Measurements from ENCODE around the gene HLCS.

Gene HLCS

DNA sequence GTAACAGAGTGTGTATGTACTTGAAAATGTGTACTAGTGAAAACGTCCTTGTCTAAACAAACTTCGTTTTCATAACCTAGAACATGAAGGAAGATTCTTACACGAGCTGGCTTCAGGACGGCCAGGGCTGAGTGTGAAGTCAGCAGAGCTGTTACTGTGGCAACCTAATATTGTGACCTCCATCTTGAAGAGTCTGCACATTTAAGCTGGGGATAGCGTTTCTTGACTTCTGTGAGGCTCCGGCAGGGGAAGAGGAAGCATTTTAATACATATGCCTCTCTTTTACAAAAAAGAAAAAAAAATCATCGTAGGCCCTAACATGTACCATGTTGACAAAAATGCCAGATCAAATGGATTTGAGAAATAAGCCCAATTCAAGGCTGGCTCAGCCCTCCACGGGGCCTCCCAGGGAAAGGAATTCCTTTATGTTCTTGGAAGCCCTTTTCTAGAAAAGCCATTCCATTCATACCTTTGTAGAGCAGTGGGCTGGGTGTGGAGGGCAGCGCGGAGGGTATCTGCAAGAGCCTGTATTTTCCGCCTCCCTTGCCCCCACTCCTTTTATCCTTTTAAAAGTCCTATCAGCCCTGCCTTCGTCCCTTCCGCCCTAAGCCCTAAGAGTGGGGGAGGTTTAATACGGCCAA is 216.4 kb downstream of the HLCS start:
- Histone ChIP-seq H3K36me3 (ENCODE audit: insufficient read depth, low read length) (no peaks in the 10 kb centered on the region), H3K4me3 (ENCODE audit: low read length) (peak overlapping the region; percentile 26), H3K9me3 (ENCODE audit: insufficient read depth, low read depth, low read length) (no peaks in the 10 kb centered on the region), H3K27me3 (ENCODE audit: insufficient read depth, low read length) (peaks cover 33% of the 10 kb centered on the region), H3K9ac (ENCODE audit: low read depth, low read length) (peak overlapping the region; percentile 74), H3K4me1 (ENCODE audit: insufficient read depth, low read length) (peaks cover 55% of the 10 kb centered on the region), H3K27ac (ENCODE audit: low read depth, low read length) (peak overlapping the region; percentile 77)
- 14% methylated on average over 9 of the region's 14 CpGs for WGBS

DNA sequence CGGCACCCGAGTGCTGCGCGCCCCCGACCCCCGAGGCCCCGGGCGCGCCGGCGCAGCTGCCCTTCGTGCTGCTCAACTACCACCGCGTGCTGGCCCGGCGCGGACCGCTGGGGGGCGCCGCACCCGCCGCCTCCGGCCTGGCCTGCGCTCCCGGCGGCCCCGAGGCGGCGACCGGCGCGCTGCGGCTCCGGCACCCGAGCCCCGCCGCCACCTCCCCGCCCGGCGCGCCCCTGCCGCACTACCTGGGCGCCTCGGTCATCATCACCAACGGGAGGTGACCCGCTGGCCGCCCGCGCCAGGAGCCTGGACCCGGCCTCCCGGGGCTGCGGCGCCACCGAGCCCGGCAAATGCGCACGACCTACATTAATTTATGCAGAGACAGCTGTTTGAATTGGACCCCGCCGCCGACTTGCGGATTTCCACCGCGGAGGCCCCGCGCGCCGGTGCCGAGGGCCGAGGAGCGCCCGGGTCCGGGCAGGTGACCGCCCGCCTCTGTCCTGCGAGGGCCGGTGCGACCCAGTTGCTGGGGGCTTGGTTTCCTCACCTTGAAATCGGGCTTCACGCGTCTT is 218.6 kb downstream of the HLCS start:
- Histone ChIP-seq H3K9ac (ENCODE audit: low read depth, low read length) (peak overlapping the region; percentile 62), H3K27ac (ENCODE audit: low read depth, low read length) (no peak overlapping the region), H3K36me3 (ENCODE audit: insufficient read depth, low read length) (no peaks in the 10 kb centered on the region), H3K4me3 (ENCODE audit: low read length) (peak overlapping the region; percentile 53), H3K9me3 (ENCODE audit: insufficient read depth, low read depth, low read length) (no peaks in the 10 kb centered on the region), H3K27me3 (ENCODE audit: insufficient read depth, low read length) (peaks cover 33% of the 10 kb centered on the region), H3K4me1 (ENCODE audit: insufficient read depth, low read length) (peaks cover 51% of the 10 kb centered on the region)
- under 1% methylated on average over 80 of the region's 80 CpGs for WGBS

DNA sequence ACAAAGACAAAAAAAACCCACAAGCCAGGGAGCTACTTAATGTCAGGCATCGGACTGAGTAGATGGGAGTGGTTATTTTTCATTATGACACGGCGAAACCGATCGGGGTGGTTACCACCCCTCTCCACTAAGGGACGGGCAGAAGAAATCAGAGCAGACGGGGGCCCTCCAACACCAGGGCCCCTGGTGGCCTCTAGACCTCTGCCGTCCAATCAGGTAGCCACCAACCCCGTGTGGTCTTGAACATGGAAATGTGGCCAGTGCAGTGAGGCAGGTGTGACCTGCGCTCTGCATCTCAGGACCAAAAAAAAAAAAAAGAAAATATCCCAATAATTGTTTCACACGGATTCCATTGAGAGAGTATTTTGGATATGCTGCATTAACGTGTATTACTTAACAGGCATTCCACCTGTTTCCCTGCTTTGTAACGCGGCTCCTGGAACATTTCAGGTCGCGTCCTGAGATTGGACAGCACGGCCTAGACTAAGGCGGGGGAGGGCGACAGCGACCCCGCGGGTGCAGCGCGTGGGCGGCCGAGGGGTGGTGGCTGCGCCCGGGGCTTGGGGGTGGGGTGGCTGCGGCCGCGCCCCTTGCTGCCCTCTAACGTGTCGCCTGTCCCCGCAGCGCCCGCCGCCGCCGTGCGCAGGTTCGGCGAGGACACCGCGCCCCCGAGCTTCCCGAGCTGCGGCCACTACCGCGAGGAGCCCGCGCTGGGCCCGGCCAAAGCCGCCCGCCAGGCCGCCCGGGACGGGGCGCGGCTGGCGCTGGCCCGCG is 219.2 kb downstream of the HLCS start:
- H3K36me3 ChIP-seq (ENCODE audit: insufficient read depth, low read length), result no peaks in the 10 kb centered on the region
- H3K4me1 ChIP-seq (ENCODE audit: insufficient read depth, low read length), result peaks cover 45% of the 10 kb centered on the region
- peak overlapping the region; percentile 43 for H3K4me3 ChIP-seq (ENCODE audit: low read length)
- H3K9ac ChIP-seq (ENCODE audit: low read depth, low read length), result peak overlapping the region; percentile 49; the same call in 1 of the 2 replicates
- peaks cover 33% of the 10 kb centered on the region for H3K27me3 ChIP-seq (ENCODE audit: insufficient read depth, low read length)
- H3K9me3 ChIP-seq (ENCODE audit: insufficient read depth, low read depth, low read length), result no peaks in the 10 kb centered on the region
- 4% methylated on average over 58 of the region's 62 CpGs for WGBS
- H3K27ac ChIP-seq (ENCODE audit: low read depth, low read length), result no peak overlapping the region

DNA sequence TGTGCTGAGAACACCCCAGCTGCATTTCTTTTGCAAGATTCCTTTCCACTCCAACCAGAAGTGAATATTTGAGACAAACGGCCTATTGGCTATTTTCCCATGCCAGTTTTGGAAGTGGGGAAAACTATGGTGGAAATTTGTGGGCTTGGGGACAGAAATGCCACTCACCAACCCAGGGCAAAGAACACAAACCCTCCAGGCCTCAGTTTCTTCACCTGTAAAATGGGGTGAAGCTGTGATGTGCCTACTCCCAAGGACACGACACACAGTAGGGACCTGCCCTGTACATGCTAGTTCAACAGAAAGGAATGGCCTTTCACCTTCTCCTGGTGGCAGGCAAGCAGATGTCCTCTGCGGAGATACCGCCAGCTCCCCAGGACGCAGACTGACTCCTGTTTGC is 221.0 kb downstream of the HLCS start:
- Histone ChIP-seq H3K27me3 (ENCODE audit: insufficient read depth, low read length) (peaks cover 33% of the 10 kb centered on the region), H3K36me3 (ENCODE audit: insufficient read depth, low read length) (no peaks in the 10 kb centered on the region), H3K9me3 (ENCODE audit: insufficient read depth, low read depth, low read length) (no peaks in the 10 kb centered on the region), H3K4me3 (ENCODE audit: low read length) (no peak overlapping the region), H3K27ac (ENCODE audit: low read depth, low read length) (no peak overlapping the region), H3K9ac (ENCODE audit: low read depth, low read length) (no peak overlapping the region), H3K4me1 (ENCODE audit: insufficient read depth, low read length) (peaks cover 28% of the 10 kb centered on the region)
- 93% methylated on average over 5 of the region's 5 CpGs for WGBS

DNA sequence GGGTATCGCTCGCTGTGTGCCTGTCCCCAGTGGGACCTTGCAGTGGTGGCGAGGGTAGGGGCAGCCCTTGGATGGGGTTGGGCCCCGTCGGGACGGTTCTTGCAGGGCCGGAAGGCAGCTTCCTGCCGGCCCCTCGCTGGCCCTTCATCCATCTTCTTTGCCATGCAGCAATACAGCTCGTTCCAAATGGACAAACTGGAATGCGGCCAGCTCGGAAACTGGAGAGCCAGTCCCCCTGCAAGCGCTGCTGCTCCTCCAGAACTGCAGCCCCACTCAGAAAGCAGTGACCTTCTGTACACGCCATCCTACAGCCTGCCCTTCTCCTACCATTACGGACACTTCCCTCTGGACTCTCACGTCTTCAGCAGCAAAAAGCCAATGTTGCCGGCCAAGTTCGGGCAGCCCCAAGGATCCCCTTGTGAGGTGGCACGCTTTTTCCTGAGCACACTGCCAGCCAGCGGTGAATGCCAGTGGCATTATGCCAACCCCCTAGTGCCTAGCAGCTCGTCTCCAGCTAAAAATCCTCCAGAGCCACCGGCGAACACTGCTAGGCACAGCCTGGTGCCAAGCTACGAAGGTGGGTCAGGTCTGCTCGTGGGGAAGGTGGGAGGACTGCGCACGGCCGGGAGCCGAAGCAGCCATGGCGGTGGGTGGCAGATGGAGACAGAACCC is 221.8 kb downstream of the HLCS start:
- H3K27ac ChIP-seq (ENCODE audit: low read depth, low read length), result no peak overlapping the region
- WGBS, result 90% methylated on average over 30 of the region's 30 CpGs
- H3K9ac ChIP-seq (ENCODE audit: low read depth, low read length), result no peak overlapping the region
- H3K36me3 ChIP-seq (ENCODE audit: insufficient read depth, low read length), result no peaks in the 10 kb centered on the region
- H3K4me1 ChIP-seq (ENCODE audit: insufficient read depth, low read length), result peaks cover 22% of the 10 kb centered on the region
- no peak overlapping the region for H3K4me3 ChIP-seq (ENCODE audit: low read length)
- H3K27me3 ChIP-seq (ENCODE audit: insufficient read depth, low read length), result peaks cover 33% of the 10 kb centered on the region
- H3K9me3 ChIP-seq (ENCODE audit: insufficient read depth, low read depth, low read length), result no peaks in the 10 kb centered on the region

DNA sequence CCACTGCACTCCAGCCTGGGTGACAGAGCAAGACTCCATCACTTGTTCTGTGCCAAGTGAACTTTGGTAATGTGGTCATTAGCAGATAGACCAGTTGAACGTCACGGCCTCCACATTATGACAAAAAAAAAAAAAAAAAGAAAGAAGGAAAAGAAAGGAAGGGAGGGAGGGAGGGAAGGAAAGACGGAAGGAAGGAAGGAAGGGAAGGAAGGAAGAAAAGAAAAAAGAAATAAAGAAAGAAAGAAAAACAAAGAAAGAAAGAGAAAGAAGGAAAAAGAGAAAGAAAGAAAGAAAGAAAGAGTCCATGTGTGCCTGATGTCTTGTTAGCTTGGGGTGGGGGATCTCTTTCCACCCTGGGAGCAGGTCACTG is 222.3 kb downstream of the HLCS start:
- no peaks in the 10 kb centered on the region for H3K9me3 ChIP-seq (ENCODE audit: insufficient read depth, low read depth, low read length)
- WGBS, result 84% methylated on average over 1 of the region's 3 CpGs
- no peak overlapping the region for H3K4me3 ChIP-seq (ENCODE audit: low read length)
- H3K27me3 ChIP-seq (ENCODE audit: insufficient read depth, low read length), result peaks cover 30% of the 10 kb centered on the region
- no peaks in the 10 kb centered on the region for H3K36me3 ChIP-seq (ENCODE audit: insufficient read depth, low read length)
- H3K4me1 ChIP-seq (ENCODE audit: insufficient read depth, low read length), result peaks cover 17% of the 10 kb centered on the region
- no peak overlapping the region for H3K9ac ChIP-seq (ENCODE audit: low read depth, low read length)
- no peak overlapping the region for H3K27ac ChIP-seq (ENCODE audit: low read depth, low read length)

DNA sequence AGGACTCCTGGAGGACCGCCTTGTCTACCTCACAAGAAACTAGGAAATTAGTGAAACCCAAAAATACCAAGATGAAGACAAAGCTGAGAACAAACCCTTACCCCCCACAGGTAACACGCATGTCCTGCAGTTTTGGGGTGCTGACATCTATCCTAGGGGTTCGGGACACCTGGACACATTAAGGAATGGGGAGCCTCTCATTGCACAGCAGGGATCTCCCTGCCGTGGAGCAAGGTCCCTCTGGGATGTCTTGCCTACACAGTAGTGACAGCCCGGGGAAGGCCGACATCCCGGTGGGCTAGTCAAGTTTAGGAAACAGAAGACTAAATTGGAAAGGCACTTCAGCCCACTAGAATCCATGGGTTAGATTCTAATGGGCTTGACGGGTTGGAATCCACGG is 223.0 kb downstream of the HLCS start:
- H3K9me3 ChIP-seq (ENCODE audit: insufficient read depth, low read depth, low read length), result no peaks in the 10 kb centered on the region
- H3K9ac ChIP-seq (ENCODE audit: low read depth, low read length), result no peak overlapping the region
- peaks cover 23% of the 10 kb centered on the region for H3K27me3 ChIP-seq (ENCODE audit: insufficient read depth, low read length)
- WGBS, result 93% methylated on average over 9 of the region's 9 CpGs
- H3K27ac ChIP-seq (ENCODE audit: low read depth, low read length), result no peak overlapping the region
- H3K4me1 ChIP-seq (ENCODE audit: insufficient read depth, low read length), result peaks cover 10% of the 10 kb centered on the region; the same call in 1 of the 2 replicates
- no peaks in the 10 kb centered on the region for H3K36me3 ChIP-seq (ENCODE audit: insufficient read depth, low read length)
- no peak overlapping the region for H3K4me3 ChIP-seq (ENCODE audit: low read length)

DNA sequence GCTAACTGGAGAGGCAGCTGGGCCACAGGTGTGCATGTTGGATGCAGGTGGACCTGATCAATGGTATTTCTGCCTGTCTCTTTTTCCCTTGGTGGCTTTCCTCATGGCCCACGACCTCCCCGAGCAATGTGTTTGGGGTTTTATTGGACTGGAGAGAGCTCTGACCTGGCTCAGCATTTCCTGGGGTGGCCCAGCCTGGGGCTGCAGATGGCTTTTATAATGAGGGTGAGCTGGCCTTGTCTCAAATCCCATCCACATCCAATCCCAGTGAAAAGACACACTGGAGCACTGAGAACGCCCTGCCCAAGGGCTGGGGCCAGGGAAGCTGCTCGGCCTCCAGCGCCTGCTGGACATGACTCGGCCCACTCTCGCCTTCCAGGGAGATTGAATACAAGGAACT is 223.5 kb downstream of the HLCS start:
- Histone ChIP-seq H3K36me3 (ENCODE audit: insufficient read depth, low read length) (no peaks in the 10 kb centered on the region), H3K9me3 (ENCODE audit: insufficient read depth, low read depth, low read length) (no peaks in the 10 kb centered on the region), H3K4me3 (ENCODE audit: low read length) (no peak overlapping the region), H3K27me3 (ENCODE audit: insufficient read depth, low read length) (peaks cover 18% of the 10 kb centered on the region), H3K9ac (ENCODE audit: low read depth, low read length) (no peak overlapping the region), H3K27ac (ENCODE audit: low read depth, low read length) (no peak overlapping the region), H3K4me1 (ENCODE audit: insufficient read depth, low read length) (peaks cover 7% of the 10 kb centered on the region; the same call in 1 of the 2 replicates)
- 92% methylated on average over 7 of the region's 7 CpGs for WGBS

DNA sequence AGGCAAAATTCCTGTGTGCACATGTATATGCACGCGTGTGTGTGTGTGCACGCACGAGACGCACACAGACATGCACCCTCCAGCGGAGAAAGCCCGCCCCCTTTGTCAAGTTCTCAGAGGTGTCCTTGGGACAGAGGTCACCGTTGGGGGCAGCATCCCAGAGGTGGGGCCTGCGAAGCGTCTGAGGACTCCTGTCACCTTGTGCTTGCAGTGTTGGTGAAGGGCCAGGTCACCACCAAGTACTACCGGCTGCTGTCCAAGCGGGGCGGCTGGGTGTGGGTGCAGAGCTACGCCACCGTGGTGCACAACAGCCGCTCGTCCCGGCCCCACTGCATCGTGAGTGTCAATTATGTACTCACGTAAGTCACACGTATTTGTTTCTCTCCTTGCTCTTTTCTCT is 225.0 kb downstream of the HLCS start:
- no peaks in the 10 kb centered on the region for H3K9me3 ChIP-seq (ENCODE audit: insufficient read depth, low read depth, low read length)
- no peak overlapping the region for H3K9ac ChIP-seq (ENCODE audit: low read depth, low read length)
- H3K4me3 ChIP-seq (ENCODE audit: low read length), result no peak overlapping the region
- H3K36me3 ChIP-seq (ENCODE audit: insufficient read depth, low read length), result no peaks in the 10 kb centered on the region
- no peaks in the 10 kb centered on the region for H3K4me1 ChIP-seq (ENCODE audit: insufficient read depth, low read length)
- peaks cover 8% of the 10 kb centered on the region for H3K27me3 ChIP-seq (ENCODE audit: insufficient read depth, low read length)
- WGBS, result 94% methylated on average over 21 of the region's 21 CpGs
- H3K27ac ChIP-seq (ENCODE audit: low read depth, low read length), result no peak overlapping the region

DNA sequence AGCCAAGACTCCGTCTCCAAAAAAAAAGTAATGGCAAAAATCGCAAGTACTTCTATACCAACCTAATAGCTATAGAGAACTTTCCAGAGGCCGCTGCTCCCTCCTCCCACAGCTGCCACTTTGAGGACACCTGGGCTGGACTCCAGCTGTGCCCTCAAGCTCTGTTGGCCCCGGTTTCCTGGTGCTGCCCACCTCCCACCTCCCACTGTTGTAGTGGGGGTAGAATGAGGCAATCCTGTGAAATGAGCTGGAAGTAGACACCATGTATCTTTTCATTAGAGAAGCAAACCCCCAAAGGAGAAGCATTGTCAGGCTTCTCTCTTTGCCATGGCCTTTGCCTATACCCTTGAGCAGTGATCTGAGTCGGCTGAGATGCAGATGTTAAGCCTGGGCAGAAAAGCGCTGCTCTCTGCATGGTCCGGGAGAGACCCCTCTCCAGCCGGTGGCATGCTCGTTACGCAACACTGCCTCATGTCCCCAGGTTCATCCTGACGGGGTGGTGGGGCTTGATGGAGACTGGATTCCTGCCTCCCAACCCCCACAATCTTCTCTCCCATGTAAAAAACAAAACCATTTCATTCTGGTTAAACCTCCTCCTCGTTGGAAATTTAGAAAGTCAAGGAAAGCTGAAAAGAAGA is 227.9 kb downstream of the HLCS start:
- Histone ChIP-seq H3K4me1 (ENCODE audit: insufficient read depth, low read length) (no peaks in the 10 kb centered on the region), H3K9me3 (ENCODE audit: insufficient read depth, low read depth, low read length) (no peaks in the 10 kb centered on the region), H3K9ac (ENCODE audit: low read depth, low read length) (no peak overlapping the region), H3K27ac (ENCODE audit: low read depth, low read length) (no peak overlapping the region), H3K4me3 (ENCODE audit: low read length) (no peak overlapping the region), H3K36me3 (ENCODE audit: insufficient read depth, low read length) (no peaks in the 10 kb centered on the region), H3K27me3 (ENCODE audit: insufficient read depth, low read length) (no peaks in the 10 kb centered on the region)
- 82% methylated on average over 10 of the region's 12 CpGs for WGBS
